OCI-LY3 (cell line): ENCODE results near the gene CD300H.

Experiments
- H2AFZ ChIP-seq: fragments of 200-600, 300-600 bp; shearing (Covaris generic); 2 replicates; pipeline ENCODE4 v1.6.0; 2014; ENCODE audit warnings: antibody characterized with exemption, low read depth, low read length
- H3K27ac ChIP-seq: fragments of 200-600, 300-600 bp; sonication (generic); 2 replicates; pipeline ENCODE4 v1.5.1; 2014; ENCODE audit warnings: mild to moderate bottlenecking, low read length, moderate library complexity, mixed read lengths
- H3K27me3 ChIP-seq: fragments of 200-600, 300-600 bp; sonication (generic); 2 replicates; pipeline ENCODE4 v1.6.1; 2014; ENCODE audit warnings: low read depth, low read length, mixed read lengths
- H3K36me3 ChIP-seq: fragments of 200-600, 300-600 bp; sonication (generic); replicated peaks from 2 replicates; pipeline ENCODE3; 2014; ENCODE audit warnings: low read depth, low read length, mixed read lengths
- H3K4me1 ChIP-seq: fragments of 300-600, 200-600 bp; sonication (generic); 2 replicates; pipeline ENCODE4 v1.6.1; 2014; ENCODE audit warnings: low read length, mixed read lengths
- H3K4me2 ChIP-seq: fragments of 200-600, 300-600 bp; sonication (generic); 2 replicates; pipeline ENCODE4 v1.6.1; 2014; ENCODE audit warnings: low read length, mixed read lengths
- H3K4me3 ChIP-seq: fragments of 300-600, 200-600 bp; sonication (generic); 2 replicates; pipeline ENCODE4 v1.5.1; 2014; ENCODE audit warnings: antibody characterized with exemption, mild to moderate bottlenecking, low read length, moderate library complexity
- H3K79me2 ChIP-seq: fragments of 300-600, 200-600 bp; shearing (Covaris generic); 2 replicates; pipeline ENCODE4 v1.6.1; 2014; ENCODE audit warnings: mild to moderate bottlenecking, low read length, mixed read lengths
- H3K9ac ChIP-seq: fragments of 300-600, 200-600 bp; shearing (Covaris generic); 2 replicates; pipeline ENCODE4 v1.6.0; 2014; ENCODE audit warnings: mild to moderate bottlenecking, low read length, moderate library complexity
- H3K9me3 ChIP-seq: fragments of 200-600, 300-600 bp; shearing (Covaris generic); 2 replicates; pipeline ENCODE4 v1.6.1; 2014; ENCODE audit warnings: low read length, mixed read lengths; ENCODE audit not compliant: insufficient read depth
- H4K20me1 ChIP-seq: fragments of 200-600, 300-600 bp; sonication (generic); 2 replicates; pipeline ENCODE4 v1.6.1; 2016; ENCODE audit warnings: low read length, mixed read lengths; ENCODE audit not compliant: insufficient read depth
- EZH2phosphoT487 ChIP-seq: fragments of 200-600 bp; shearing (Covaris generic); IDR thresholded peaks from 2 replicates; pipeline ENCODE4 v1.6.1; 2018; ENCODE audit warnings: antibody characterized with exemption, mixed run types, low read depth
- TF ChIP-seq, protein P1 (sequence below): fragments of 200-600, 300-600 bp; sonication (generic); IDR thresholded peaks from 2 replicates; pipeline ENCODE4 v1.5.1; 2014; ENCODE audit warnings: antibody characterized with exemption, low read length, low read depth

CD300H gene

DNA sequence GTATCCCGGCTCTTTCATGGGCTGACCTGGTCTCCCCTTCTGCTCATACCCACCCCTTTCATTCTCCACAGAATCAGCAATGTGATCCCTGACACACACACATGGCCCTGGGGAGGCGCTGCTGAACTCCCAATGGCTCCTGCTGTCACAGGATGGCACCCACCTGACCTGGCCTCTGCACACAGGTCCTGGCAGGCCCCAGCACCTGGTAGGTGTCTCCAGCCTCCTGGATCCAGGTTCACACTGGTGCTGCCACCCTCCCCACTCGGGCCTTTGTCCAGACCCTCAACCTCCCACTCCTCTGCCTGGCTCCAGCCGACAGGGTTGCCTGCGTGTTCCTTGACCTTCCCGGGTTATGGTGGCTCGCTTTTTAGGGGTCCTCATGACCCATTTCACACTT is 20.0 kb downstream of the CD300H start:
- Histone ChIP-seq H3K36me3 (no peaks in the 10 kb centered on the region), H3K4me2 (no peak overlapping the region), H3K4me3 (no peak overlapping the region), H3K27ac (no peak overlapping the region), H3K9me3 (no peaks in the 10 kb centered on the region), H4K20me1 (no peaks in the 10 kb centered on the region), H3K79me2 (no peaks in the 10 kb centered on the region), H3K9ac (no peak overlapping the region), H2AFZ (no peak overlapping the region), H3K27me3 (peaks cover 11% of the 10 kb centered on the region), H3K4me1 (peaks cover 23% of the 10 kb centered on the region)
- TF ChIP-seq, protein P1, sequence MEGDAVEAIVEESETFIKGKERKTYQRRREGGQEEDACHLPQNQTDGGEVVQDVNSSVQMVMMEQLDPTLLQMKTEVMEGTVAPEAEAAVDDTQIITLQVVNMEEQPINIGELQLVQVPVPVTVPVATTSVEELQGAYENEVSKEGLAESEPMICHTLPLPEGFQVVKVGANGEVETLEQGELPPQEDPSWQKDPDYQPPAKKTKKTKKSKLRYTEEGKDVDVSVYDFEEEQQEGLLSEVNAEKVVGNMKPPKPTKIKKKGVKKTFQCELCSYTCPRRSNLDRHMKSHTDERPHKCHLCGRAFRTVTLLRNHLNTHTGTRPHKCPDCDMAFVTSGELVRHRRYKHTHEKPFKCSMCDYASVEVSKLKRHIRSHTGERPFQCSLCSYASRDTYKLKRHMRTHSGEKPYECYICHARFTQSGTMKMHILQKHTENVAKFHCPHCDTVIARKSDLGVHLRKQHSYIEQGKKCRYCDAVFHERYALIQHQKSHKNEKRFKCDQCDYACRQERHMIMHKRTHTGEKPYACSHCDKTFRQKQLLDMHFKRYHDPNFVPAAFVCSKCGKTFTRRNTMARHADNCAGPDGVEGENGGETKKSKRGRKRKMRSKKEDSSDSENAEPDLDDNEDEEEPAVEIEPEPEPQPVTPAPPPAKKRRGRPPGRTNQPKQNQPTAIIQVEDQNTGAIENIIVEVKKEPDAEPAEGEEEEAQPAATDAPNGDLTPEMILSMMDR, result 0 out of 2 replicates have a peak, but pooled peaks have one; percentile 5
- no peak for TF ChIP-seq EZH2phosphoT487

DNA sequence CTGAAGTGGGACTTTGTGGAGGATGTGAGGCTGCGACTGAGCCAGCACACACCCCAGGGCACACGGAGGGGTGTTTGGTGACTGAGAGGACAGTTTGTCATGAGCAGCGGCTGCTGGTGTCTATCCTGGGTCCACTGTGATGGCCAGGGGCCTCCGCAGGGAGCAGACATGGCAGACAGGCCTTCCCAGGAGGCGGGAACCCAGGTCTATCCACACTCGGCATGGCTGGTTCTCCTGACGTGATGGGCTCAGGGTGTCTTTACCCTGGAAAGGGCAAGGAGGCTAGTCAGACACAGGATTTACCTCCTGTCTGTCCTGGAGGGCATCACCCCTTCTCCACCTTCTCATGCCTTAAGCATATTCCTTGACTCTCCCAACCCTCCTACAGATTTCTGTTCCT is 20.7 kb downstream of the CD300H start:
- H3K9ac ChIP-seq, result no peak overlapping the region
- H3K79me2 ChIP-seq, result no peaks in the 10 kb centered on the region
- no peaks in the 10 kb centered on the region for H3K9me3 ChIP-seq
- no peak overlapping the region for H2AFZ ChIP-seq
- no peaks in the 10 kb centered on the region for H4K20me1 ChIP-seq
- TF ChIP-seq, protein P1, result no peak
- no peak for TF ChIP-seq EZH2phosphoT487
- peaks cover 23% of the 10 kb centered on the region for H3K4me1 ChIP-seq
- H3K4me3 ChIP-seq, result no peak overlapping the region
- no peak overlapping the region for H3K4me2 ChIP-seq
- no peak overlapping the region for H3K27ac ChIP-seq
- peaks cover 11% of the 10 kb centered on the region for H3K27me3 ChIP-seq
- no peaks in the 10 kb centered on the region for H3K36me3 ChIP-seq

DNA sequence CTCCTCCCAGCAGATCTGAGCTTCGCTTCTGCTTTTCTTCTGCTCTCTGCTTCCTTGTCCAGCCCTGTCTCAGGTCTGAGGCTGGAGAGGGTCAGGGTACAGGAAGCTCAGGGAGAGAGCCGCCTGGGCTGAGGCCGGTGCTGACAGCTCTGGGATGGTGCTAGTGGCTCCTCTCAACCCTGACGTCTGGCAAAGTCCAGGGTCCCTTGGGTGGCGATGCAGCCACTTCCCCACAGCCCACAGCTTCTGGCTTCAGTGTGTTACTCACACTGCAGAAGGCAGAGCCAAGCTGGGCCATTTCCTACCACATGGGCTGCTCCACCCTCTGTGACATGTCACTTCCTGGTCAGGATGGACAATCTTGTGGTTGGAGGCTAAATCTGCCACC is 21.5 kb downstream of the CD300H start, which contains the start of gene CD300C:
Gene CD300C (minus strand): TSS at position 273 of the 388 bp plus-strand sequence. CDS start 333 bp downstream, outside the sequence.
- TF ChIP-seq EZH2phosphoT487, result no peak
- TF ChIP-seq, protein P1, result no peak
- peaks cover 23% of the 10 kb centered on the region for H3K4me1 ChIP-seq
- no peaks in the 10 kb centered on the region for H4K20me1 ChIP-seq
- peak within 1 kb of the TSS; percentile 38; the same call in 1 of the 2 replicates for H3K4me3 ChIP-seq
- H2AFZ ChIP-seq, result peak within 1 kb of the TSS; percentile 72
- no peaks in the 10 kb centered on the region for H3K79me2 ChIP-seq
- peaks cover 11% of the 10 kb centered on the region for H3K27me3 ChIP-seq
- no peak within 1 kb of the TSS for H3K9ac ChIP-seq
- no peak within 1 kb of the TSS for H3K27ac ChIP-seq
- no peaks in the 10 kb centered on the region for H3K9me3 ChIP-seq
- H3K36me3 ChIP-seq, result no peaks in the 10 kb centered on the region
- H3K4me2 ChIP-seq, result peak within 1 kb of the TSS; percentile 38

DNA sequence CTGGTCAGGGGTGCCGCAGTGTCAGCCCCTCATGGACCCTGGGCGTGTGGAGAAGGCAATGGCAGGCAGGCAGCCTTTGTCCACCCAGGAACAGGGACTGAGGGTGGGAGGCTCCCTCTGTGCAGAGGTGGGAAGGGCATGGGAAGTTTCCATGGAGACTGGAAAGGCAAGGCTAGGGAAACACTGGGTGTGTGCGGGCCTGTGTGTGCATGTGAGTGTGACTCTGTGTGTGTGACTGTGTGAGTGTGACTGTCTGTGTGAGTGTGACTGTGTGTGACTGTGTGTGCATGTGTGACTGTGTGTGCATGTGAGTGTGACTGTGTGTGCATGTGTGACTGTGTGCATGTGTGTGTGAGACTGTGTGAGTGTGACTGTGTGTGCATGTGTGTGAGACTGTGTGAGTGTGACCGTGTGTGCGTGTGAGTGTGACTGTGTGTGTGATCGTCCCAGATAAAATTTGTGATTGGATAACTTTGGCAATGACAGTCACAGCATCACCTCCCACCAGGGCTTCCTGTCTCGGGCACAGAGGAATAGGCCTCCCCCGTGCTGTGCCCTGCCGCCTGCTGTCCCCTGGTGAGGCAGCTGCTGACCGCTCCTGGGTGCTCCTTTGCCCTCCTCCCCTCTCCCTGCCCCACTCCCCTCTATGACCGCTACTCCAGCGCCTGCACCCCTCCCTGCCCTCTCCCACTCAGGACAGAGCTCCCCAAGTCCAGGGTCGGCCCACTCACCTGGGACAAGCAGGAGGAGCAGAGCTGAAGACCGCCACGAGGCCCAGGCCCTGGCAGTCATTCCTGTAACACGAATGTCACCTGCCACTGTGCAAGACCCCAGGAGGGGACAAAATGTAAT is 22.1 kb downstream of the CD300H start:
- H3K4me1 ChIP-seq, result peaks cover 23% of the 10 kb centered on the region
- peak overlapping the region; percentile 38 for H3K4me2 ChIP-seq
- no peaks in the 10 kb centered on the region for H3K79me2 ChIP-seq
- no peak overlapping the region for H3K27ac ChIP-seq
- no peaks in the 10 kb centered on the region for H3K36me3 ChIP-seq
- H3K9ac ChIP-seq, result no peak overlapping the region
- peaks cover 11% of the 10 kb centered on the region for H3K27me3 ChIP-seq
- H2AFZ ChIP-seq, result 0 out of 2 replicates have a peak overlapping the region, but pooled peaks have one; percentile 72
- H3K4me3 ChIP-seq, result peak overlapping the region; percentile 38; the same call in 1 of the 2 replicates
- no peaks in the 10 kb centered on the region for H4K20me1 ChIP-seq
- no peak for TF ChIP-seq EZH2phosphoT487
- TF ChIP-seq, protein P1, result no peak
- no peaks in the 10 kb centered on the region for H3K9me3 ChIP-seq
